Measurements from ENCODE around the gene SORL1-AS1.
A peak's percentile ranks its signal among the peaks of the same experiment; 100 is the strongest.
"Not testable (repeated sequence)": the region's sequence is repeated elsewhere in the genome, so short reads cannot be mapped to it uniquely, and the experiment has no call there.

SORL1-AS1 gene

DNA sequence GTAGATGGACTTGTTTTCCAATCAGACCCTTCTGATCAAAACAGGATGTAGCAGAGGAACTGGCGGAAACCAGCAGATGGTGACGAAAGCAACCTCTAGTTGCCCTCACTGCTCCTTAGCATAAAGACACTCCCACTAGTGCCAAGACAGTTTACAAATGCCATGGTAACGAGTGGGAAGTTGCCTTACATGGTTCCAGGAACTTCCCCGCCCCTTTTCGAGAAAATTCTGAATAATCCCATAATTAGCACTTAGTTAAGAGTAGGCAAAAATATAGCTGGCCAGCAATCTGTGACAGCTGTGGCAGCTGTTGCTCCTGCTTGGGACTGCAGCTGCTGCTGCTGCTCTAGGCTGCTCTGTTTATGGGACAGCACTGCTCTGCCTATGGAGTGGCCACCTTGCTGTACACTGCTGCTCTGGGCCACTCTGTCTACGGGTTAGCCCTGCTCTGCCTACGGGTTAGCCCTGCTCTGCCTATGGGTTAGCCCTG, 34.1 kb downstream of the SORL1-AS1 start:
- Mint-ChIP-seq H3K4me3 (no peak overlapping the region), H3K4me1 (peaks cover 21% of the 10 kb centered on the region), H3K9me3 (no peaks in the 10 kb centered on the region), H3K27ac (peak overlapping the region; percentile 36), H3K36me3 (no peaks in the 10 kb centered on the region), H3K27me3 (no peaks in the 10 kb centered on the region)
- DNase-seq (ENCODE audit: low spot score in 2 of 2) (no peak), ATAC-seq (ENCODE audit: low read depth) (peak; percentile 73)

DNA sequence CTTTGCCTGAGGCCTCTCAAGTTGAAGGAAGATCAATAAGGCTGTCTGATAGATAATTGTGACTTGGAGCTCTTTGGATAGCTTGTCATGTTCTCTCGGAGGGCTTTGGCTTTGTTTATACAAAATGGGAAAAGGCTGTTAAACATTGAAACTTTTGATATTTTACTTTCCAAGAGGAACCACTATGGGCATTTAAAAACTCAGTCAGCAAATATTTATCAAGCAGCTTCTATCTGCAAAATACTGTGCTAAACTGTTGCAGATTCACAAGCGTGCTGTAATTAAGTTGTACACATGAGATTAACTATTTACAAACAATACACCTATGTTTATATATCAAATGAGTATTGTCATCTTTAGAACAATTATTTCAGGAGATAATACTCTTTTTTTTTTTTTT, 35.2 kb downstream of the SORL1-AS1 start:
- Mint-ChIP-seq H3K9me3 (no peaks in the 10 kb centered on the region), H3K4me1 (peaks cover 13% of the 10 kb centered on the region), H3K36me3 (no peaks in the 10 kb centered on the region), H3K27ac (no peak overlapping the region), H3K4me3 (no peak overlapping the region), H3K27me3 (no peaks in the 10 kb centered on the region)
- DNase-seq (ENCODE audit: low spot score in 2 of 2), result no peak
- no peak for ATAC-seq (ENCODE audit: low read depth)

DNA sequence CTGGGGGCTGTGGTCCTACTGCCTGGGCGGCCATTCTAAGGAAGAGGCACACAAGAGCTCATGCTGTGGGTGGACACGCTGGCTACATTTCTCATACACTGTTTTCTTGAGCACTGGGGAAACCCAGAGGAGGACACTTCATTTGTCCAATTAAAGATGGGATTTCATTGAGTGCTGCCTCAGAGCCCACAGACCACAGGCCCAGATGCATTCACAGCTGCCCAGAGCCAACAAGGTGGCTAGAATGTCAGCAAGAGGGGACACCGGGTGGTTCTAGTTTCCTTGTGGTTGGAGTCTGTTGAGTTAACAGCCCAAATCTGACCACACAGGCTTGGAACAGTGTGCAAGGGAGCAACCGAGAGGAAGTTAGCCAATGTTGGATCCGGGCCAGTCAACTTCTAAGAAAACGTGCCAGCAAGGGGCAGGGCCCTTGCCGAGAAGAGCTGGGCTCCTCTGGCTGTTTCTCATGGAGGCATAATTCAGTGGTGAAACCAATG, 35.7 kb downstream of the SORL1-AS1 start:
- no peaks in the 10 kb centered on the region for H3K9me3 Mint-ChIP-seq
- H3K27me3 Mint-ChIP-seq, result no peaks in the 10 kb centered on the region
- no peak overlapping the region for H3K27ac Mint-ChIP-seq
- no peak overlapping the region for H3K4me3 Mint-ChIP-seq
- no peak for ATAC-seq (ENCODE audit: low read depth)
- DNase-seq (ENCODE audit: low spot score in 2 of 2), result no peak
- peaks cover 10% of the 10 kb centered on the region for H3K4me1 Mint-ChIP-seq
- H3K36me3 Mint-ChIP-seq, result no peaks in the 10 kb centered on the region

DNA sequence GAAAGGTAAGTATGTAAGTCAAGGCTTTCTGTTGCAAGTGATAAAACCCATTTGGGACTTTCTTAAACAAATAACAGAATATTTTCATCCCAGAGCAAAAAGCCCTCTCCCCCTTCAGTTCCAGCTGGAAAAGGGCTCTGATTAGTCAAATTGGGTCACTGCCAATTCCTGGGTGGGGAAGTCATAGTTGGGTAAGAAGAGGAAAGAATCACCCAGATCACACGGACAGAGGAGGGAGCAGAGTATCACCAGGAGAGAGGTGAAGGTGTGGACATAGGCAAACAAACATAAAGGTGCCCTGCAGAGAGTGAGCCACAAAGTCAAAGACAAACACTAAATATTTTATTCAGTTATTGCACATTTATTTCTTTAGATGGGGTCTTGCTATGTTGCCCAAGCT, 36.9 kb downstream of the SORL1-AS1 start:
- Mint-ChIP-seq H3K4me1 (peaks cover 5% of the 10 kb centered on the region), H3K9me3 (no peaks in the 10 kb centered on the region), H3K27ac (peak overlapping the region; percentile 22), H3K36me3 (no peaks in the 10 kb centered on the region), H3K4me3 (no peak overlapping the region), H3K27me3 (no peaks in the 10 kb centered on the region)
- ATAC-seq (ENCODE audit: low read depth) (no peak), DNase-seq (ENCODE audit: low spot score in 2 of 2) (no peak)

DNA sequence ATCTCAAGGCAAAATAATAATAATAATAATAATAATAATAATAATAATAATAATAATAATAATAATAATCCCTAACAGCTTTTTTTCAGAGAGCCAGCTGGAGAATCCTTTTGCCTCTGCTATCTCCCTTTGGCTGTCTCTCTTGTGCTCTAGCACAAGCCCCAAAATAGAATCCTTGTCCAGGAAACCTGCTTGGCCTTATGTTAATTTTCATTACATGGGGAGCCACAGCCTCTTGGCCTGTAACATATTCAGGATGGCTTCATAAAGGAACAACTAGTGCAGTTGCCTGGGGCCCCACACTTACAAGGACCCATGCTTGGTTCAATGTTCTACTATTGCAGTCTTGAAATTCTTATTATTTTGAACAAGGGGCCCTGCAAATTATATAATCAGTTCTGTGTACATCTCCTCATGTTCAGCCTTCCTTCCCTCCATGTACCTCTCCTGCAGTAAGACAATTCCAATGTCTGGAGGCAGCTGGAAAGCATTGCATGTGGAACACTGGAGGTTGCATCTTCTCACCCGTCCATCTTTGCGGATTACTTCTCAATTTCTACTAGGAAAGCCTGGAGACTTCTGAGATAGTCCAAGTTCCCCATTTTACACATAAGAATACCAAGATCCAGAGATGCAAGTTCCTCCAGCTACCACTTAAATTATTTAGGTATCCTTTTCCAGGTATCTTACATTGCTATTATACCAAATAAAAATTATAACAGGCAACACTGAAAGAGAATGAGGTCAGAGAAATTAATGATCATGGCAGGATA, 38.4 kb downstream of the SORL1-AS1 start:
- H3K4me3 Mint-ChIP-seq, result no peak overlapping the region
- H3K9me3 Mint-ChIP-seq, result no peaks in the 10 kb centered on the region
- no peaks in the 10 kb centered on the region for H3K36me3 Mint-ChIP-seq
- no peaks in the 10 kb centered on the region for H3K27me3 Mint-ChIP-seq
- DNase-seq (ENCODE audit: low spot score in 2 of 2), result no peak
- peaks cover 5% of the 10 kb centered on the region for H3K4me1 Mint-ChIP-seq
- no peak for ATAC-seq (ENCODE audit: low read depth)
- no peak overlapping the region for H3K27ac Mint-ChIP-seq

DNA sequence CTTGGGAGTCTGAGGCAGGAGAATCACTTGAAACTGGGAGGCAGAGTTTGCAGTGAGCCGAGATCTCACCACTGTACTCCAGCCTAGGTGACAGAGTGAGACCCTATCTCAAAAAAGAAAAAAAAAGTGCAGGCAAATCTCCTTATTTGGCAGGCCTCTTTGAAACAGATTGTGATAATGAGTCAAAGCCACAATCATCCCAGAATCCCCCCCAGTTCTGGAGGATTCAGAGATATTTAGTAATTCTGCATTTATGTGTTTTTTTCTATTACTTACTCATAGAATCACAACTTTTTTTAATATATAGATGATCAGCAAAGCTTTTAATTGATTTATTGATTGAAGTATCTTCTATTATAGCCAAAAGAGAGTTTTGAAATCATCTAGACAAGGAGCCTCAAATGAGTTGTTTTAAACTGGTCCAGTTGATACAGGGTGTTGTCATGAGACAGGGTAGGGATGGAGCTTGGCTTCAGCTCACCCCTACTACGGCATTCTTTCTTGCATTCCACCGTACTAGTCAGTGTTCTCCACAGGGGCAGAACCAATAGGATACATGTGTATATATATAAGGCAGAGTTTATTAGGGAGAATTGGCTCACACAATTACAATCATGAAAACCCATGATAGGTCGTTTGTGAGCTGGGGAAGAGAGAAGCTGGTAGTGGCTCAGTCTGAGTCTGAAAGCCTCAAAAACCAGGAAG, 39.9 kb downstream of the SORL1-AS1 start:
- Mint-ChIP-seq H3K36me3 (no peaks in the 10 kb centered on the region), H3K27me3 (no peaks in the 10 kb centered on the region), H3K4me1 (no peaks in the 10 kb centered on the region), H3K4me3 (no peak overlapping the region), H3K27ac (no peak overlapping the region), H3K9me3 (no peaks in the 10 kb centered on the region)
- DNase-seq (ENCODE audit: low spot score in 2 of 2), result no peak
- ATAC-seq (ENCODE audit: low read depth), result no peak

DNA sequence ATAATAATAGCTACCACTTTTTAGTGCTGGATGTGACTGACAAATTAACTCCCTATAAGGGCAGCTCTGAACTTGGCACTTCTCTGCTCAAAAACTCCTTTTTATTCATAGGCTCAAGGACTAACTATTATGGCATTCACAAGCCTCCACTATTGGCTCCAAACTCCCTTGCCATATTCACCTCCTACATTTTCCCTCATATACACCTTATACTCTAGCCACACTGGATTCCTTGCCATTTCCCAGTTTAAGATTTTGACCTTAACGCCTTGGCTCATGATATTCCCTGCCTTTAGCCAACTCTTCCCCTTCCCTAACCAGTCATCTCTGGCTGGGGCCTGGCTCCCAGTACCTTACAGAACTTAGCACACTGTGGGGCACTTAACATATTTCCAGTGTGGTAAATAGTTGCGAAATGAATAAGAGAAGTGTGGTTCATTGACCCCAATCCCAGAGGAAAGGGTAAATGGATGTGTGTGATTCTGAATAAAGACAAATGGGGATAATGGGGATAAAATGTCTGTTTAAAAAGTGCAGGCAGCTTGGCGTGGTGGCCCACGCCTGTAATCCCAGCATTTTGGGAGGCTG, 40.7 kb downstream of the SORL1-AS1 start:
- ATAC-seq (ENCODE audit: low read depth), result no peak
- no peaks in the 10 kb centered on the region for H3K27me3 Mint-ChIP-seq
- no peak overlapping the region for H3K27ac Mint-ChIP-seq
- DNase-seq (ENCODE audit: low spot score in 2 of 2), result no peak
- H3K4me1 Mint-ChIP-seq, result no peaks in the 10 kb centered on the region
- H3K9me3 Mint-ChIP-seq, result no peaks in the 10 kb centered on the region
- no peaks in the 10 kb centered on the region for H3K36me3 Mint-ChIP-seq
- no peak overlapping the region for H3K4me3 Mint-ChIP-seq

DNA sequence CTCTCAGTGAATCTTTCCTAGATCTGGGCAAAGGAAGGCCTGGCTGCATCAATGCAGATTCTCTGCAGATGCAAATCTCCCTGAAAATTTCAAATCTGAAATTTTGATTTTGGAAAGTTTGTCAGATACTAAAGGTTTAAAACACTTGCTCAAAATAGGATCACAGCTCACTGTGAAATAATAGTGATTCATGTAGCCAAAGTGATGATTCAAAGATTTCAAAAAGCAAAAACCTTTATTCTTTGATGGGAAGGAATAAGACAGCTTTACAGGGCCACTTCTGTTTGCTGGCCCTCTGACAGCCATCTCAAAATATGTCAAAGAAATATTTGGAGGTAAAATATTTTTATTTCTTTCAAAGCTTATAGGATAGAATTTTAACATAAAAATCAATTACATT, 41.4 kb downstream of the SORL1-AS1 start:
- not testable (repeated sequence) for H3K4me1 Mint-ChIP-seq; H3K9me3 Mint-ChIP-seq; H3K4me3 Mint-ChIP-seq; H3K27me3 Mint-ChIP-seq; DNase-seq (ENCODE audit: low spot score in 2 of 2); ATAC-seq (ENCODE audit: low read depth); H3K36me3 Mint-ChIP-seq; H3K27ac Mint-ChIP-seq

DNA sequence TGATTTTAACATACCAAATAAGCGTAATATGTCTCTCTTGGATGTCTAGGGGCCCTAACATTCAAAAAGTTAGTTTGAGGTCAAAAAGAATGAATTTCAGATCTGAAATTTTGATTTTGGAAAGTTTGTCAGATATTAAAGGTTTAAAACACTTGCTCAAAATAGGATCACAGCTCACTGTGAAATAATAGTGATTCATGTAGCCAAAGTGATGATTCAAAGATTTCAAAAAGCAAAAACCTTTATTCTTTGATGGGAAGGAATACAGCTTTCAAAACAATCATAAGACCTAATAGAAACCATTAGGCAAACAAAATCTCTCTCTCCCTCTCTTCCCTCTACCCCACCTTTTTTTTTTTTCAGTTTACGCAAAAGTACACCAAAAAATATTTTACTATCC, 42.7 kb downstream of the SORL1-AS1 start:
- H3K27ac Mint-ChIP-seq; ATAC-seq (ENCODE audit: low read depth); H3K9me3 Mint-ChIP-seq; DNase-seq (ENCODE audit: low spot score in 2 of 2); H3K4me3 Mint-ChIP-seq; H3K36me3 Mint-ChIP-seq; H3K27me3 Mint-ChIP-seq; H3K4me1 Mint-ChIP-seq: not testable (repeated sequence)

DNA sequence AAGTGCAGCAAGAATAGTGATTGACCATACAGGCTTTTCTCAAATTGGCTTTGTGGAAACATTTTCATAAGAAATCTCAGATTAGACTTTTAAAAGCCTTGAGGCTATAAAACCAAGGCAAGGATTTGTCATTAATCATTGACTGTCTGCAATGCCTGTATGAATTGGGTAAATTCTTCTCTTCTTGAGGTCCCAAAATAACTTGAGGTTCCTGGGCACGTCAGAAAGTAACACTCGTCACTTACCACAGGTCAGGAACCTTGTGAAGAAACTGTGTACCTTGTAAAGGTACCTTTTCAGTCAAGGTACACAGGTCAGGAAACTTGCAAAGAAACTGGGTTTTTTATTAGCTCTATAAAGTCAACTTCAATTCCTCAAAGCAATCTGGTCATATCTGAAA, 43.9 kb downstream of the SORL1-AS1 start:
- DNase-seq (ENCODE audit: low spot score in 2 of 2) (no peak), ATAC-seq (ENCODE audit: low read depth) (no peak)
- H3K27ac Mint-ChIP-seq, result no peak overlapping the region
- H3K36me3 Mint-ChIP-seq, result peaks cover 2% of the 10 kb centered on the region
- peaks cover 2% of the 10 kb centered on the region for H3K9me3 Mint-ChIP-seq
- no peak overlapping the region for H3K4me3 Mint-ChIP-seq
- H3K4me1 Mint-ChIP-seq, result peaks cover 9% of the 10 kb centered on the region
- no peaks in the 10 kb centered on the region for H3K27me3 Mint-ChIP-seq

DNA sequence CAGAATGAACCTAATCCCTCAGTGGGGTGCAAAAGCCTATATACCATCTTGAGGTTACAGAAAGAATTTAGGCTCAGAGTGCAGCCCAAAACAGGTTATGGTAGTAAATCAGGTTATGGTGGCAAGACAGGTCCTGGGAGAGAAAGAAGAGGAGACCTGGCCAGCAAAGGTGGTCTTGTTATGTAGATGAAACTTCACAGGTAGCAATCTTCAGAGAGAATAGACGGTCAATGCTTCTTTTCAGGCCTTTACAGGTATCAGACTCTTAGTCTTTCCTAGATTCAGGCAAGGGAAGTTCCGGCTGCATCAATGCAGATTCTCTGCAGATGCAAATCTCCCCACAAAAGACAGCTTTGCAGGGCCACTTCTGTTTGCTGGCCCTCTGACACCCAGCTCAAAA, 46.5 kb downstream of the SORL1-AS1 start:
- no peak for ATAC-seq (ENCODE audit: low read depth)
- no peaks in the 10 kb centered on the region for H3K27me3 Mint-ChIP-seq
- H3K27ac Mint-ChIP-seq, result no peak overlapping the region
- H3K4me3 Mint-ChIP-seq, result no peak overlapping the region
- DNase-seq (ENCODE audit: low spot score in 2 of 2), result no peak
- peaks cover 5% of the 10 kb centered on the region for H3K36me3 Mint-ChIP-seq
- H3K4me1 Mint-ChIP-seq, result peaks cover 9% of the 10 kb centered on the region
- peaks cover 9% of the 10 kb centered on the region for H3K9me3 Mint-ChIP-seq

DNA sequence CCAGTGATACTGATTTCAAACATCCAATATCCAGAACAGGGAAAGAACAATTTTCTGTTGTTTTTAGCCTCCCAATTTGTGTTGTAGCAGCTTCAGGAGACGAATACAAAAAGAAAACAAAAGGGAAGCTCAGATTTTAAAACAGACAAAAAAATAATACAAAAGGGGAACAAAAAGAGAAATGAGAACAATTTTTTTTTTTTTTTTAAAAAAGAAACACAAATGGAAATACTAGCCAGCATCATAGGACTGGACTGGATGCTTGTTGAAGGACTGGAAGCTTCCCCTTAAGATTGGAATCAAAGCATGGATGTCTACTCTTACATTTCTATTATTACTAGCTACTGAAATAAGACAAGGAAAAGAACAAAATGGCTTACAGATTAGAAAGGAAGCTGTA, 47.1 kb downstream of the SORL1-AS1 start:
- peaks cover 10% of the 10 kb centered on the region for H3K9me3 Mint-ChIP-seq
- peaks cover 9% of the 10 kb centered on the region for H3K4me1 Mint-ChIP-seq
- no peak overlapping the region for H3K27ac Mint-ChIP-seq
- ATAC-seq (ENCODE audit: low read depth), result no peak
- peaks cover 5% of the 10 kb centered on the region for H3K36me3 Mint-ChIP-seq
- DNase-seq (ENCODE audit: low spot score in 2 of 2), result no peak
- H3K27me3 Mint-ChIP-seq, result no peaks in the 10 kb centered on the region
- H3K4me3 Mint-ChIP-seq, result no peak overlapping the region

DNA sequence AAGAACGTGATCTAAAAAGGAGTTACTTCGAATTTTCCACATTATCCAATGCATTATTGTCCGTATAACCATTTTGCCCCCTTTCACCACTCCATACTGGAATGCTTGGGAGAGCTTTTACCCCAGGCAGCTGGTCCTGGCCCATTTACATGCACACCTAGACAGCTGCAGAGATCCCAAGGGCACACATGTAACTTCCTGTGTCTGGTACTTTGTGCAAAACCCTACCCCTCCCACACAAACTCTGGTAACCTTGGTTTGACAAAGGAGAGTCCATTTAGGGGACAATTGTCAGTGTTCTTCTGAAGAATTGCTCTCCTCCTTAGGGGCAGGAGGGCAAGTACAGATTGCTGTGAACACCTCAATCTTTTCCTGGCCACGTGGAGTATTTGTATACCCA, 58.0 kb downstream of the SORL1-AS1 start:
- peaks cover 2% of the 10 kb centered on the region for H3K9me3 Mint-ChIP-seq
- H3K4me3 Mint-ChIP-seq, result no peak overlapping the region
- no peaks in the 10 kb centered on the region for H3K36me3 Mint-ChIP-seq
- peaks cover 7% of the 10 kb centered on the region for H3K4me1 Mint-ChIP-seq
- H3K27ac Mint-ChIP-seq, result no peak overlapping the region
- H3K27me3 Mint-ChIP-seq, result no peaks in the 10 kb centered on the region
- DNase-seq (ENCODE audit: low spot score in 2 of 2) (no peak), ATAC-seq (ENCODE audit: low read depth) (no peak)

DNA sequence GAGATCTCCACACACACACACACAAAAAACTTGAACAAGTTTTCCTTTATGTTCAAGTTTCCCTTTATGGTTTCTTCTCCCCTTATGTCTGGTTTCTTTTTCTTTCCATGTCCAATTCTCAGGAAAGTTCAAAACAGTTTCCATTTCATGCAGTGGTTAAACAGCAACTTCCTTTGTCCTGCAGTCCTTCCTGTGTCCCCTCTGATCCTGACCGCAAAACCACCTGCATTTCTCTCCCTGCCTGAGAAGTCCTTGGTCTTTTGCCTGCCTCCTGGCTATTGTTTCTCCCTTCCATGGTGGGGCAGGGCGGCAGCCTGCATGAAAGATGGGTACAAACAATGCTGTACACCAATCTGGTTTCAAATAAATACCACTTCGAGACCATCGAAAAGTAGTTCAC, 58.9 kb downstream of the SORL1-AS1 start:
- ATAC-seq (ENCODE audit: low read depth) (no peak), DNase-seq (ENCODE audit: low spot score in 2 of 2) (no peak)
- H3K4me1 Mint-ChIP-seq, result peaks cover 7% of the 10 kb centered on the region
- no peak overlapping the region for H3K4me3 Mint-ChIP-seq
- H3K36me3 Mint-ChIP-seq, result no peaks in the 10 kb centered on the region
- H3K27ac Mint-ChIP-seq, result no peak overlapping the region
- peaks cover 2% of the 10 kb centered on the region for H3K9me3 Mint-ChIP-seq
- peaks cover 1% of the 10 kb centered on the region for H3K27me3 Mint-ChIP-seq

Data from memory B cell (primary cell).